Uterus (tissue), 4 donors: ENCODE results near the gene RASSF10. TPM values are rescaled to one million over a fixed set of nuclear protein-coding genes. Genes with fewer than 3 reads are reported as not detected.

Experiments used
- DNase-seq, 2 donors: peaks; one replicate each; pipeline ENCODE4 v3.0.0-alpha.2; 2019 to 2020
- H3K27ac ChIP-seq, 2 donors: fragments of 200-600 bp; sonication (generic); 1 replicate in 1 of 2; 2 replicates in 1 of 2; pipeline ENCODE4 v1.5.1; 2016 to 2018
- H3K27me3 ChIP-seq, 2 donors: fragments of 200-600 bp; sonication (generic); one replicate each; pipeline ENCODE4 v1.5.1; 2018 to 2019; ENCODE audit warnings: control low read depth in 1 of 2
- H3K36me3 ChIP-seq, 2 donors: fragments of 200-600 bp; sonication (generic); one replicate each; pipeline ENCODE4 v1.5.1; 2019; ENCODE audit warnings: control low read depth in 1 of 2
- H3K4me1 ChIP-seq, 2 donors: fragments of 200-600 bp; sonication (generic); one replicate each; pipeline ENCODE4 v1.5.1; 2018 to 2019; ENCODE audit warnings: control low read depth in 1 of 2
- H3K4me3 ChIP-seq, 2 donors: fragments of 200-600 bp; sonication (generic); 1 replicate in 1 of 2; 2 replicates in 1 of 2; pipeline ENCODE4 v1.5.1; 2018 to 2019; ENCODE audit warnings: mild to moderate bottlenecking in 1 of 2
- H3K9me3 ChIP-seq, 2 donors: fragments of 200-600 bp; sonication (generic); one replicate each; pipeline ENCODE4 v1.5.1; 2019; ENCODE audit warnings: control low read depth in 1 of 2
- CTCF ChIP-seq, 4 experiments: fragments of 200-600 bp in 2 of 4; fragments of 450-650 bp in 2 of 4; sonication (generic) in 2 of 4; IDR thresholded peaks; one replicate each; pipeline ENCODE4 v1.5.1; 2016 to 2019; ENCODE audit warnings: antibody characterized with exemption in 4 of 4, mild to moderate bottlenecking in 2 of 4, moderate library complexity in 1 of 4
- POLR2A ChIP-seq, 2 donors: fragments of 450-650 bp; IDR thresholded peaks; one replicate each; pipeline ENCODE4 v1.6.1; 2016; ENCODE audit warnings: antibody characterized with exemption in 2 of 2, mild to moderate bottlenecking in 1 of 2, moderate library complexity in 1 of 2
- intact Hi-C: fragments of 100-400 bp; cut with DNase I; formaldehyde crosslinking; loops from one replicate; pipeline ENCODE4 v1.15.1; 2023; ENCODE audit warnings: low total_unique reads
- total RNA-seq, 4 donors: library from RNA; depleted of rRNA in 3 of 4; stranded (reverse); fragments of >200 nt in 3 of 4; gene quantifications; one replicate each; pipeline versions ENCODE4 v1.1.0 to v1.2.4, GENCODE V29; 2014 to 2023
- donor health status: DM: yes; HTN: yes; CAD: no.

RASSF10 gene
- total RNA-seq, 4 donors from 2014 or later = 0.27 to 5.8 TPM; not detected in 2

GRCh38 chr11:13051257-13051656 is 42.1 kb downstream of the RASSF10 start:
- Histone ChIP-seq H3K27me3 (no peaks in the 10 kb centered on the region), H3K27ac (no peak overlapping the region), H3K36me3 (no peaks in the 10 kb centered on the region), H3K9me3 (no peaks in the 10 kb centered on the region), H3K4me3 (no peak overlapping the region), H3K4me1 (no peaks in the 10 kb centered on the region)
- TF ChIP-seq POLR2A (IDR thresholded peaks at IDR 0.05) (no peak), CTCF (IDR thresholded peaks at IDR 0.05) (no peak)
- intact Hi-C loops = no loop called here
- no peak for DNase-seq

- H3K27me3 ChIP-seq = no peaks in the 10 kb centered on the region
- no peaks in the 10 kb centered on the region for H3K9me3 ChIP-seq
- no peak overlapping the region for H3K4me3 ChIP-seq
- intact Hi-C loops = no loop called here
- H3K36me3 ChIP-seq = no peaks in the 10 kb centered on the region
- DNase-seq = no peak
- no peak for TF ChIP-seq POLR2A (IDR thresholded peaks at IDR 0.05)
- TF ChIP-seq CTCF (IDR thresholded peaks at IDR 0.05) = no peak
- H3K27ac ChIP-seq = no peak overlapping the region
- H3K4me1 ChIP-seq = no peaks in the 10 kb centered on the region
Observed at GRCh38 chr11:13052130-13052571, 43.0 kb downstream of the RASSF10 start.

GRCh38 chr11:13053255-13053917 is 44.3 kb downstream of the RASSF10 start:
- TF ChIP-seq POLR2A (IDR thresholded peaks at IDR 0.05) (no peak), CTCF (IDR thresholded peaks at IDR 0.05) (no peak)
- Histone ChIP-seq H3K27me3 (no peaks in the 10 kb centered on the region), H3K36me3 (no peaks in the 10 kb centered on the region), H3K9me3 (no peaks in the 10 kb centered on the region), H3K4me3 (no peak overlapping the region), H3K4me1 (no peaks in the 10 kb centered on the region), H3K27ac (no peak overlapping the region)
- intact Hi-C loops = no loop called here
- no peak for DNase-seq

GRCh38 chr11:13054278-13054677 is 45.2 kb downstream of the RASSF10 start:
- no peaks in the 10 kb centered on the region for H3K36me3 ChIP-seq
- H3K27me3 ChIP-seq = no peaks in the 10 kb centered on the region
- no peaks in the 10 kb centered on the region for H3K9me3 ChIP-seq
- no peak for TF ChIP-seq POLR2A (IDR thresholded peaks at IDR 0.05)
- no peak for TF ChIP-seq CTCF (IDR thresholded peaks at IDR 0.05)
- no peak overlapping the region for H3K27ac ChIP-seq
- DNase-seq = no peak
- no peak overlapping the region for H3K4me3 ChIP-seq
- intact Hi-C loops = no loop called here
- no peaks in the 10 kb centered on the region for H3K4me1 ChIP-seq

GRCh38 chr11:13055200-13055599 is 46.1 kb downstream of the RASSF10 start:
- no peaks in the 10 kb centered on the region for H3K9me3 ChIP-seq
- no peak overlapping the region for H3K4me3 ChIP-seq
- no peak overlapping the region for H3K27ac ChIP-seq
- no peaks in the 10 kb centered on the region for H3K36me3 ChIP-seq
- TF ChIP-seq POLR2A (IDR thresholded peaks at IDR 0.05) (no peak), CTCF (IDR thresholded peaks at IDR 0.05) (no peak)
- H3K27me3 ChIP-seq = no peaks in the 10 kb centered on the region
- intact Hi-C loops = no loop called here
- no peak for DNase-seq
- no peaks in the 10 kb centered on the region for H3K4me1 ChIP-seq
